ENCODE measurements around the gene TMEM30B.

GRCh38 chr14:61300209-61300608 lies 19.1 kb upstream of the TMEM30B start:
- TF ChIP-seq CTCF (IDR thresholded peaks at IDR 0.05; ENCODE audit: low read depth, low read length) (no peak), EZH2phosphoT487 (IDR thresholded peaks at IDR 0.05; ENCODE audit: low read depth) (no peak)

All from OCI-LY3 (cell line).